ENCODE data around the gene ZMYND8.
"Not testable (repeated sequence)": the region's sequence is repeated elsewhere in the genome, so short reads cannot be mapped to it uniquely, and the experiment has no call there.

ZMYND8 gene

DNA sequence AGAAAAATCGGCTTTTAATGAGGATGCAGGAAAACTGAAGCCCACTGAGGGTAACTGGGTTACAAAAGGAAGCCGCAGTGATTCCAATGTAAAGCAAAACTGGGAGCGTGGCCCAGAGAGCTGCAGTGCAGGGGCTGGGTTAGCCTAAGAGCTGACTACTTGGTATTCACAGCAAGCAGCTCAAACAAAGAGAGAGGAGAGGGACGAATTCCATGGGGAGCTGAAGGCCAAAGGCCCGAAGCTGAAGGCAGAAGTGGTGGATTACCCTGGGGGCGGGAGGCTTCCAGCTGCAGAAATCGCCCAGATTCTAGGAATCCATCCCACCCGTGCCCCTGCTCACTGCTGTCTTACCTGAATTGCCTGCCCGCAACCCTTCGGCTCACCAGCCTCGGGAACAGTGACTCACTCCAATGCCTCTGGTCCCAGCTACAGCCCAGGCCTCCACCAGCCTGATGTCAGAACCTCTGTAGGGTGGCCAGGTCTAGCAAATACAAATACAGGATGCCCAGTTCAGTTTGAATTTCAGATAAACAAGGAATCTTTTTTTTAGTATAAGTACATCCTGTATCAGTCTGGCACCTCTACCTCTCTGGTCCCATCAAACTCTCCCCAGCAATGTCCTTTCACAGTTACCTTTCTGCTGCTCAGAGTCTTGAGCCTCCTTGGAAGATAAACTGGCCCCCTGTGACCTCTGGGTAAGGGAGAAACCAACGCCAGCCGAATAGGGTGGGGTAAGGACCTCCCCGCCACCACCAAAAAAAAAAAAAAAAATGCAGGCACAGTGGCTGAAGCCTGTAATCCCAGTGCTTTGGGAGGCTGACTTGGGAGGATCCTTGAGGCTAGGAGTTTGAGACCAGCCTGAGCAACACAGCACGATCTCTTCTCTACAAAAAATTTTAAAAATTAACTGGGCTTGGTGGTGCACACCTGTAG, 14.6 kb upstream of the ZMYND8 start:
- no peak for DNase-seq (ENCODE audit: low read depth)

DNA sequence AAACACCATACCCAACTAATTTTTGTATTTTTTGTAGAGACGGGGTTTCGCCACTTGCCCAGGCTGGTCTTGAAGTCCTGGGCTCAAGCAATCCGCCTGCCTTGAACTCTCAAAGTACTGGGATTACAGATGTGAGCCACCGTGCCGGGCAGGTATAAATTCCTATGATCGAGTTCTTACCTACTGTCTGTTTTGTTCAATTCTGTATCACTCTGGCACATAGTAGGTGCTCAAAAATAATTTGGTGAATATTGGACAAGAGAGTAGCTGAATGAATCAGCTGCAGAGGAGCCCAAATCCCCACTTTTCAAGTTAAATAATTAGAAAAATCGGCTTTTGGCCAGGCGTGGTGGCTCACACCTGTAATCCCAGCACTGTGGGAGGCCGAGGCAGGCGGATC, 13.7 kb upstream of the ZMYND8 start:
- DNase-seq (ENCODE audit: low read depth) = no peak

DNA sequence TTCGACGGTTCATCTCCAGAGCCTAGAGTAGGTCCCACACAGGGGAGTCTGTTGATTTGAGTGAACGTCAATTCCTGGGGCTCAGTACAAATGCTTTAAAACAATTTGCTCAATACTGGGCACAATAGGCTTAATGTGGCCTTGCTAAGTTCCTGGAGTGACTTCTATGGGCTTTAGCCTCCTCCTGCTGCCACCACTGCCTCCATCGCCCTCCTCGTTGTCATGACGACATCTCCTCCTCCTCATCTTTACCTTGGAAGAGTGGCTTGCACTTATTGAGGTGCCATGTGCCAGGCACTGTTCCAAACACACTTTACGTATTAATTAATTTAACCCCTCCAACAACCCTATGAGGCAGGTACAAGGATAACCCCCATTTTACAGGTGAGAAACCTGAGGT, 11.8 kb upstream of the ZMYND8 start:
- DNase-seq (ENCODE audit: low read depth) = no peak

DNA sequence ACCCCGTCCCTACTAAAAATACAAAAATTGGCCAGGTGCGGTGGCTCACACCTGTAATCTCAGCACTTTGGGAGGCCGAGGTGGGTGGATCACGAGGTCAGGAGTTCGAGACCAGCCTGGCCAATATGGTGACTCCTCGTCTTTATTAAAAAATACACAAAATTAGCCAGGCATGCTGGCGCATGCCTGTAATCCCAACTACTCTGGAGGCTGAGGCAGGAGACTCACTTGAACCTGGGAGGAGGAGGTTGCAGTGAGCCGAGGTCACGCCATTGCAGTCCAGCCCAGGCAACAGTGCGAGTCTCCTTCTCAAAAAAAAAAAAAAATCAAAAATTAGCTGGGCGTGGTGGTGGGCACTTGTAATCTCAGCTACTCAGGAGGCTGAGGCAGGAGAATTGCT, 9.8 kb upstream of the ZMYND8 start:
- DNase-seq (ENCODE audit: low read depth) = not testable (repeated sequence)

DNA sequence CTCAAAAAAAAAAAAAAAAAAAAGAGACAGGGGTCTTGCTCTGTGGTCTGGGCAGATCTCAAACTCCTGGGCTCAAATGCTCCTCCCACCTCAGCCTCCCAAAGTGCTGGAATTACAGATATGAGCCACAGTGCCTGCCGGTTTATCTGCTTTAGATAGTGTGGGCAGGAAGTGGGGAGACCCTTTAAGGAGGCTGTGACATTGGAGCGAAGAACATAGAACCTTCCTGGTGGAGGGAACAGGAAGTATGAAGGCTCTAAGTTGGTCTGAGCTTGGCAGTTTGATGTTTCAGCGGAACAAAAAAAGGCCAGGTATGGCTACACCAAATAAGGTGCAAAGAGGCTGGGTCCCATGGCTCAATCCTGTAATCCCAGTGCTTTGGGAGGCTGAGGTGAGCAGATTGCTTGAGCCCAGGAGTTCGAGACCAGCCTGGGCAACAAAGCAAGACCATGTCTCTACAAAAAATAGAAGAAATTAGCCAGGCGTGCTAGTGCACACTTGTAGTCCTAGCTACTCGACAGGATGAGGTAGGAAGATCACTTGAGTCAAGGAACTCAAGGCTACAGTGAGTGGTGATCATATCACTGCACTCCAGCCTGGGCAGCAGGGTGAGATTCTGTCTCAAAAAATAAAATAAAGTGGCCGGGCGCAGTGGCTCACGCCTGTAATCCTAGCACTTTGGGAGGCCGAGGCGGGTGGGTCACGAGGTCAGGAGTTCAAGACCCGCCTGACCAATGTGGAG, 8.7 kb upstream of the ZMYND8 start:
- DNase-seq (ENCODE audit: low read depth) = no peak

DNA sequence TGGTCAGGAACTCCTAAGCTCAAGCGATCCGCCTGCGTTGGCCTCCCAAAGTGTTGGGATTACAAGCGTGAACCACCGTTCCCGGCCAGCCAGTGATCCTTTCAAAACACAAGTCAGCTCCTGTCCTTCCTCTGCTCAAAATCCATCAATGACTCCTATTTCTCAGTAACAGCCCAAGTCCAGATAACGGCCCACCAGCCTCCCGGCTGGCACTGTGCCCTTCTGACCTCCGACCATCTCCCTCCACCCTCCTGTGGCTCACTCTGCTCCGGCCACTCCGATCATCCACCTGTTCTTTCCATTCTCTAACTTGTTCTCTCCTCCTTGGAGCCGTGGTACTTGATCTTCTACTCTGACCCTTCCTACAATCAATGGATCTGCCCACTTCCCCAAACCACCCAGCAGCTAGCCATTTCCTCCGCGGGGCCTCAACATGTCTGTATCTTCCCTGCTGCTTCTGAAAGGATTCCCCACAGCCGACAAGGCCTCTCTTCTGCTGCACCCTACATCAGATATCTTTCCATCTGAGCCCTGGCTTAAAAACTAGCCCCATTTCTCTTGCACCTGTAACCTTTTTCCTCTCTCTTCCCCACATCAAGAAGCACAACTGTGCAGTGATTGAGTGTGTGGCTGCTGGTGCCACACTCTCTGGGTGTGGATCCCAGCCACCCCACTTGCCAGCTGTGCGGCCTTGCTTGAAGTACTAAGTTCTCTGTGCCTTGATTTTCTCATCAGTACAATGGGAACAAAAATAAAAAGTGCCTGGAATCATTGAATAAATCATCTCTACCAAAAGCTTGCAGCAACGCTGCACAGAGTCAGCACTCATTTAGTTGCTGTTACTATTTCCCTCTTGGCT, 6.1 kb upstream of the ZMYND8 start:
- DNase-seq (ENCODE audit: low read depth) = no peak

DNA sequence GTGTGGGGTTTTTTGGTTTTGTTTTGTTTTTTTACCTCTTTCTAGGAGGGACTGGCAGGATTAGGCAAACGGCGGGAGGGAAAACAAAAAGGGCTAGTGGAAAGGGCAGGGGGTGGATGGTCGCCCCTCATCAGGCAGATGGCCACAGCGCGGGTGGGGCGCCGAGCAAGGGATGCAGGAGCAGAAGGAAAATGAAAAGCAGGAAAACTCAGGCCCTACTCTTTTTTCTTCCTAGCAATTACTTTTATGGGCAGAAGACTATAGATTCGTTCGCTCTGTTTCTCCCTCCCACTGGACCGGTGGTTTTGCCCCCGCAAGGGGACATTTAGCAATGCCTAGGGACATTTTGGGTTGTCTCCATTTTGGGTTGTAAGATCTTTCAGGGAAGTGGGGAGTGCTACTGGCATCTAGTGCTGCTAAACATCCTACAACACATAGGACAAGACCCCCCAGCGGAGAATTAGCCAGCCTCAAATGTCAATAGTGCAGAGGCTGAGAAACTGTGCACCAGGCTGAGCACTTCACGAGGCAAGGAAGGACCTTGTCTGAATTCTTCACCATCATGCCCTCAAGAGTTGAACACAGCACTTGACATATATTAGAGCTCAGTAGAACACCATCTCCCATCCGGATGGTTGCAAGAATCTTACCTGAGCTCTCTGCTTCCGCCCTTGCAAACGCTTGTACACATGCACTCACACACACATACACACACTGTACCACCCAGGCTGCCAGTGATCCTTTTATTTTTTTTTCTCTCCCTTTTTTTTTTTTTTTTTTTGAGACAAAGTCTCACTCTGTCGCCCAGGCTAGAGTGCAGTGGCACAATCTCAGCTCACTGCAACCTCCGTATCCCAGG, 4.8 kb upstream of the ZMYND8 start:
- no peak for DNase-seq (ENCODE audit: low read depth)

DNA sequence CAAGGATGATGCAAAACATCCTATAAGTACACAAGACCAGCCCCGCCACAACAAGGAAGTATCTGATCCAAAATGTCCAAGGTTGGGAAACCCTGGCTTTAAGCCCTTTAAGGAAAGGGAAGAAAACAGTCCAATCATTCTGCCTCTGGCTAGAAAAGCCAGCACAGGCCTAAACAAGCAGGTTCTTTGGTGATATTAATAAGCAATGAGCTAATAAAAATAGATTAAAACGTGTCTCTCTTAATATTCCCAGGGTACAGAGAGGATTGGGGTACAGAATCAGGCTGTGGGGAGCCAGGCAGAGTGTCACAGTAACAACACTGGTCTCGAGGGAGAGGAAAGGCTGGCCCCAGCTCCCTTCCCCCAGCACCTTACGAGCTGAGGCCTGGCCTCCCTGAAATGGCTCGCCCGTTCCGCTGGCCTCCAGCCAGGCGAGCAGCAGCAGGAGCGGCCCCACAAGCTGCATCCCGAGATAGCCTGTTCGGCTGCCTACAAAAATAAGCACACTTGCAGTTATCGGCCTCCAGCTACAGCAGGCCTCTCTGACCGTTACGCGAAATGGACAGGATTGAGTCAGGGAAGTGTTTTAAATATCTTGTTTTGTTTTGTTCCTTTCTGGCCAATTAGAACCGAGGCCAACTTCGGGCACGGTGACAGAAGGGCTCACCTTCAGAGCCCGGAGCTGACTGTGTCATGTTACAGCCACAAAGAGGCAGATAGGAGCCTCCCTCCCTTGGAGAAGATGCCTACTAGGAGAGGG, 4.0 kb upstream of the ZMYND8 start:
- no peak for DNase-seq (ENCODE audit: low read depth)

DNA sequence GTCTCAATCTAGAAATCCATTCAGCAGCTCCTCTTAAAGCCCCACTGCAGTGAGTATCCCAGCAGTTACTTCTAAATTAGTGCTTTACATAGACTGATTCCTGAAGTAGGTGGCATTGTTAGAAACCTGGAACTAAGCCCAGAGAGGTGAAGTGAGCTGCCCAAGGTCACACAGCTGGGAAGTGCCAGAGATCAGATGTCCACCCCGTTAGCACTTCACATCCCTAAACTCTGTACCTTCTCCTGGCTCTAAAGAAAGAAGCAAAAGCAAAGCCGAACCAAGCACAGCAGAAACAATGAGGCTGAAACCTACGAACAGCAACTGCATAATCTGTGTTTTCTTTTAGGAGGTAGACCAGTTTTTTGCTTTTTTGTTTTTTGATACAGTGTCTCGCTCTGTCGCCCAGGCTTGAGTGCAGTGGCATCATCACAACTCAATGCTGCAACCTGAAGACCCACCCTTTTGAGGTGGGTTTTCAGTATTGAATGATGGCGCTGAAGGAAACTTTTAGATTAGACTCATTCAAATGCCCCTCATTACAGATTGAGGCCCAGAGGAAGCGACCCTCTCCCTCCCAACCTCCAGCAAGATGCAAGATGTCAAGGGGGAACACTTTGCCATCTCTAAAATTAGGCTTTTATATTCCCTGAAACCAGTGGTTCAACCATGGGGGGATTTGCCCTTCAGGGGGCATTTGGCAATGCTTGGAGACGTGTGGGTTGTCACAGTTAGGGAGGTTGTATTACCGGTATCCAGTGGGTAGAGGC, 3.2 kb upstream of the ZMYND8 start:
- no peak for DNase-seq (ENCODE audit: low read depth)

DNA sequence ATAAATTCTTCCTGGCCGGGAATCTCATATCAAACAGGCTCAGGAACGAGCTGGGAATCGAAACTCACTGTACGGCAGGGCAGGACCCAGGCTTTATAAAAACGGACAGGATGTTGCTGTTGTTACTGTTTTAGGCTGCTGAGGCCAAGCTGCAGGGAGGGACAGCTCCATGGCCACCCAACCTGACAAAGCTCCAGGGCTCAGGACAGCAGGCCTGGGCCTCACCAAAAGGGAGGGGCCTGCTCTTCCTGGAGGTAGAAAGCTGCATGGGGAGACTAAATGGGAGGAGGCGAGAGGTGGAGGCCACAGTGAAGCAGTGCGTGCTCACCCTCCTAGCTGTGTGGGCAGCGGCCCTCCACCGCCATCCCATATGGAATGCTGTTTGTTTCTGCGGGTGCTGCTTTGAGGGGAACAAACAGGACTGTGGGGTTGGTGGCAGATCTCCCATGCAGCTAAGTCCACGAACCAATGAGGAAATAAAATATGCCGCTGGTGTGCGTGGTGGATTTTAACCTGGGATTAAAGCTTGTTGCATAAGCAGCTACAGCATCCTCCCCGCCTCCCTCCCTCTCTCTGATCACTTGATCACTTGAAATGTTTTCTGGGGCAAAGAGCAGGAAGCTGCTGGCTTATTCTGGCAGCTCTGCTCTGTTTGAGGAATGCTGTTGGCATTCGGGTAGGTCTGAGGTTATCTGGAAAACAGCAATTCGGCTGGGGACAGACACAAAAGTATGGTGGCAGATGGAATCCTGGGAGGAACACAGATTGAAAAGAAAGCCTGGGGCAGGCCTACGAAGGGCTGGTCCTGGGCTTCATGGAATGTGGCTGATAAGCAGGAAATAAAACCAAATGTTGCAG, 2.4 kb upstream of the ZMYND8 start:
- DNase-seq (ENCODE audit: low read depth) = no peak

DNA sequence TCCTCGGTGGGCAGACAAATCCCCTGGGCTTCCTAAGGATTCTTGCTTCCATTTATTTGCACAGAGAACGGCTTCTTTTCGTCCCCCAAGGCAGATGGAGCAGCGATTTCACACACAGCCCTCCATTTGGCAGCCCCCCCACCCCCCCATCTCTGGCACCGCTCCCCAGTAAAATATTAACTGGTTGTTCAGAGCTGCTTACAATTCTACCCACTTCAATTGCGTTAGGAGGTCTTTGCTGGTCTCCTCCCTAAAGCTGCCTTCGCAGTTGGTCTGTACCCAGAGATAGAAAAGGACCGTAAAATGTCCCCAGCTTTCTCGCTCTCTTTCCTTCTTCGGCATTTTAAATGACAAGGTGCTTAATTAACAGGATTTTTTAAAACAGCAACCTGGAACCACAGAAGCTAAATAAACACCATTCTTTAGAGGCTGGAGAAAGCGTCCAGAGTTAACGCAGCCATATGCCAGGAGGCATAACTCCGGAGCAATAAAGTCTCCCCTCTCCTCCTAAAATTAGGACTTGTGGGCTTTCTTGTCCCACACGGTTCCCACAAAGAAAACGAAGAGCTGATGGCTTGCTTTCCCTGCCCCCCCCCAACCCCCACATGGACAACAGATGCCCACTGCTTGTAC, 1.7 kb upstream of the ZMYND8 start:
- no peak for DNase-seq (ENCODE audit: low read depth)

DNA sequence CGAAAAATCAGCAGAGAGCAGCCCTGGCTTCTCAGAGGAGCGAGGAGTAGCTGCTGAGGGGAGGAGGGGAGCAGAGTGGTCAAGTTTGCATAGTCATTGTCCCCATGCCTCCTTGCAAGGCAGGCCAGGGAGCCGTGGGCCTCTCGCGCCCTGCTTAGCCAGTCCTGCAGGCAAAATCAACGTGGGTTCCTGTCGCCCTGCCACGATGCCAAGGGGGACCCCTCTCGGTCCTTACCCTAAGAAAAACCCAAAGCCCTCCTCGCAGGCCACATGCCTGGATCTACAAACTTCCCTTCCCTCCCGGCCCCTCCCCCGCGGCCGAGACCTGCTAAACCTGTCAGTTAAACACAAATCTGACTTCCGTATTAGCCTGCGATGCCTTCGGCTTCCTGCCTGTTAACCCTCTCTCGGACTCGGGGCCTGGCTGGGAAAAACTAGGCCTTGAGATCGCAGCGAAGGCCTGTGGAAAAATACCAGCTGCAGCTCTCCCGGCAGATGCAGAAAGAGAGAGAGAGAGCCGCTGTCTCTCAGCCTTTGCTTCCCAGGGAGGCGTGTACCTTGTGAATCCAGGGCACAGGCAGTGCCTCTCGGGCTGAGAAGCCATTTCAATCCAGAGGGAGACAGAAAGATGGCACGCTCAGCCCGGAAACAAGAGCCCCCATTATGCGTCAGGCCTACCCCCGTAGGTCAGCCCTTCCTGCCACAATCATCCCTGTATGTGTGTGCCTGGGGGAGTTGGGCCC, 968 bp upstream of the ZMYND8 start:
- DNase-seq (ENCODE audit: low read depth) = peak; percentile 48

DNA sequence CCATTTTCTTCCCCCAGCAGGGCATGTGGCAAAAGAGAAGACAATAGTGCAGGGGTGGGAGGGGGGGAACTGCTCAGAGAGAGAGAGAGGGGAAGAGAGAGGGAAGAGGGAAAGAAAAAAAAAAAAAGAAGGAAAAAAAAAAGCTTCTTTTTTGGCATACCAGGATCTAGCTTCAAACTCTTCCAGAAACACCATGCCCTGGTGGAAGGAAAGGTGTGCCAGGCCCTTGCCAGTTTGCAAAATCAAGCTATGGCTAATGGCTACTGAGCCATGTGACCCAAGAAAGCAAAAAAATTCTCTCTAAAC, 326 bp downstream of the ZMYND8 start:
- DNase-seq (ENCODE audit: low read depth) = no peak

DNA sequence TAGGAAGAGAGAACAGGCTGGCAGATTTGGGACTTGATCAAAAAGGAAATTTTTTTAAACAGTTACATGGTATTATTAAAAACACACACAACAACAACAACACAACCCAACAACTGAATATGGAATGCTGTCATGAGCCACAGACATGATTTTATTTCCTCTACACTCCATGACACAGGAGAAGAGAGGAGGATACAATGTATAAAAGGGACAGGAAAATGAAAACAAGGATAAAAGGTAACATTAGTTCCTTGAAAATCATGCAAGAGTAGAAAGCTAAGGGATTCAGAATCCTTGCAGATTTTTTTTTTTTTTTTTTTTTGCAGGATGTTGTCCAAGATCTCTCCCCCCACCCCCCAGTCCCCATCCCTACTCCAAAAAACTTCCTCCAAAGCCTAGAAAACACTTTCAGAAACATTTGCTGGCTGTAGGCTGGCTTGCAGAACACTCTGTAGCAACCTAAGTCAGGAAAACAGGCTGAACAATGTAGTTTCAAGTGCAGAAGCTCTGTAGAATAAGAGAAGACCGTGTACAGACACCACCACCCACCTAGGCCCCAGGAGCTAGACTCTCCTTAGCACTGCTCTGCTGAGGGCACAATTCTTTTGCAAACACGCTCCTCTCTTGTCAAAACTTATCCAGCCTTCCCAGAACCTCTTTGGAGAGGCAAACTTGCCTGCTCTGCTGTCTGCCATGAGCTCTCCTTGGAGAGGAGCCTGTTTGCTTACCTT, 845 bp downstream of the ZMYND8 start:
- no peak for DNase-seq (ENCODE audit: low read depth)

DNA sequence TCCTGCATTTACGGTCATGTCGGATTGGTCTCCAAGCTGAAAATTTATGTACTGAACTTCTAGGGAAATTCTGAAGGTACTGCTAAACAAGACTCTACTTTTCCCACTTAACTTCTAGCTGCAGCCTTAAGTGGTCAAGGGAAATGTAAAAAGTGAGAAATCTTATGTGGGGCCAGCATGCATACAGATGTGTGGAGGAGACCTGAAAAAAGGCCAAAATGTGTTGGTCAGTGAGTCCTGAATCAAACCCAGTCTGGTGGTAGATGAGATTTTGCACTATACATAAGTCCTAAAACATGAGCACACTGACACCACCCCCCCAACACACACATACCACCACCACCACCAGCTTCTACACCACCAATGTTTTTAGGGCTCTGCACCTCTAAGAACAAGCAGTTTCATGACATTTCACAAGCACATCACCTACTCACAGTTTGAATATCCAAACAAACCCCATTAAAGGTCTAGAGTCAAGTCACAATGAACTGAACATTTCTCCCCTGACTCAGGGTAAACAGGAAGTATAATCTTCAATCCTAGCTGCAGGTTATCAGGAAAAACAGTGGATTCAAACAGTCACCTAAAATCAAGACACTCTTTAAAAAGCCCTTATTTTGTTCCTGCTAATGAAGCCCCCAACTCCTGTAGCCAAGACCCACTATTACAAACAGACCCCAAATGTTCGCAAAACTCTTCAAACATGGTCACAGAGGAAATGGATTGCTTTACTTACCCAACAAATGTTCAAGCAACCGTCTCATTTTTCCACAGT, 1.6 kb downstream of the ZMYND8 start:
- DNase-seq (ENCODE audit: low read depth) = no peak

DNA sequence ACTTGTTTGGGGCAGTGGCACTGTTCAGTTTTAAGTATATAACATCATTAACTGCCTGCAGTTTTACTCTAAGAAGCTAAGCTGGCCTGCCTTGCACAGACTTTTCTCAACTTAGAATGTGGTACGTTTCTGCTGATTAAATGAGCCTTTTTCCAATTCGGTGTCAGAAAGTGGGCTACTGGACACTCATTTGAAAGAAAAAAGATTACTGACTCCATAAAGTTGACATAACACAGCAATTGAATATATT, 2.1 kb downstream of the ZMYND8 start:
- no peak for DNase-seq (ENCODE audit: low read depth)

Data from activated T-helper 1 cell treated with Interleukin-2 at 50 U/mL for 16 hours (primary cell).